OCI-LY1 (cell line): ENCODE data around the gene INKA1.
"Not testable (repeated sequence)": the region's sequence is repeated elsewhere in the genome, so short reads cannot be mapped to it uniquely, and the experiment has no call there.

Experiments
- H2AFZ ChIP-seq: fragments of 200-600 bp; sonication (generic), shearing (Covaris generic); 2 replicates; pipeline ENCODE4 v1.6.0; 2014; ENCODE audit warnings: antibody characterized with exemption, mild to moderate bottlenecking, low read length
- H3F3A ChIP-seq: fragments of 200-600 bp; sonication (generic), shearing (Covaris generic); 2 replicates; pipeline ENCODE4 v1.6.0; 2014; ENCODE audit warnings: mild to moderate bottlenecking, antibody characterized with exemption, low read length, moderate library complexity; ENCODE audit not compliant: insufficient read depth
- H3K27ac ChIP-seq: fragments of 200-600 bp; sonication (generic); 2 replicates; pipeline ENCODE4 v1.5.1; 2014; ENCODE audit warnings: low read length, mixed run types, mild to moderate bottlenecking, low read depth; ENCODE audit not compliant: poor library complexity, severe bottlenecking
- H3K27me3 ChIP-seq: fragments of 200-600 bp; sonication (generic); 2 replicates; pipeline ENCODE4 v1.6.0; 2014; ENCODE audit warnings: antibody characterized with exemption, mild to moderate bottlenecking, low read length, moderate library complexity; ENCODE audit not compliant: insufficient read depth
- H3K36me3 ChIP-seq: fragments of 200-600 bp; sonication (generic); 2 replicates; pipeline ENCODE4 v1.6.1; 2014; ENCODE audit warnings: mild to moderate bottlenecking, antibody characterized with exemption, low read length, moderate library complexity, mixed read lengths; ENCODE audit not compliant: insufficient read depth
- H3K4me1 ChIP-seq: fragments of 200-600 bp; sonication (generic); 2 replicates; pipeline ENCODE4 v1.5.1; 2014; ENCODE audit warnings: mild to moderate bottlenecking, low read length, moderate library complexity; ENCODE audit not compliant: insufficient read depth, severe bottlenecking
- H3K4me2 ChIP-seq: fragments of 200-600 bp; sonication (generic), shearing (Covaris generic); 2 replicates; pipeline ENCODE4 v1.6.1; 2014; ENCODE audit warnings: low read length
- H3K4me3 ChIP-seq: fragments of 200-600 bp; sonication (generic); 2 replicates; pipeline ENCODE4 v1.5.1; 2014; ENCODE audit warnings: low read length, low read depth, mild to moderate bottlenecking, mixed read lengths; ENCODE audit not compliant: poor library complexity, severe bottlenecking
- H3K79me2 ChIP-seq: fragments of 200-600 bp; shearing (Covaris generic); 2 replicates; pipeline ENCODE4 v1.6.1; 2016; ENCODE audit warnings: mixed run types, low read length, mixed read lengths; ENCODE audit not compliant: insufficient read depth
- H3K9ac ChIP-seq: fragments of 200-600 bp; sonication (generic), shearing (Covaris generic); 2 replicates; pipeline ENCODE4 v1.6.1; 2014; ENCODE audit warnings: mild to moderate bottlenecking, low read length, mixed read lengths
- H3K9me2 ChIP-seq: fragments of 200-600 bp; sonication (generic), shearing (Covaris generic); 2 replicates; pipeline ENCODE4 v1.6.1; 2014; ENCODE audit warnings: low read depth, mild to moderate bottlenecking, low read length, mixed read lengths
- H3K9me3 ChIP-seq: fragments of 200-600 bp; shearing (Covaris generic); 2 replicates; pipeline ENCODE4 v1.6.1; 2014; ENCODE audit warnings: low read length, mixed read lengths
- H4K20me1 ChIP-seq: fragments of 200-600 bp; sonication (generic), shearing (Covaris generic); 2 replicates; pipeline ENCODE4 v1.6.0; 2016; ENCODE audit warnings: mild to moderate bottlenecking, low read length; ENCODE audit not compliant: insufficient read depth
- EZH2 ChIP-seq: fragments of 200-600 bp; sonication (generic), shearing (Covaris generic); IDR thresholded peaks from 2 replicates; pipeline ENCODE4 v1.8.0; 2017; ENCODE audit warnings: borderline replicate concordance, mixed run types, mild to moderate bottlenecking, antibody characterized with exemption, low read length, moderate library complexity, mixed read lengths
- TF ChIP-seq, protein P1 (sequence below): fragments of 200-600 bp; sonication (generic), shearing (Covaris generic); IDR thresholded peaks from 2 replicates; pipeline ENCODE4 v1.5.1; 2017; ENCODE audit warnings: mild to moderate bottlenecking, antibody characterized with exemption, low read length, moderate library complexity, mixed read lengths

INKA1 gene

DNA sequence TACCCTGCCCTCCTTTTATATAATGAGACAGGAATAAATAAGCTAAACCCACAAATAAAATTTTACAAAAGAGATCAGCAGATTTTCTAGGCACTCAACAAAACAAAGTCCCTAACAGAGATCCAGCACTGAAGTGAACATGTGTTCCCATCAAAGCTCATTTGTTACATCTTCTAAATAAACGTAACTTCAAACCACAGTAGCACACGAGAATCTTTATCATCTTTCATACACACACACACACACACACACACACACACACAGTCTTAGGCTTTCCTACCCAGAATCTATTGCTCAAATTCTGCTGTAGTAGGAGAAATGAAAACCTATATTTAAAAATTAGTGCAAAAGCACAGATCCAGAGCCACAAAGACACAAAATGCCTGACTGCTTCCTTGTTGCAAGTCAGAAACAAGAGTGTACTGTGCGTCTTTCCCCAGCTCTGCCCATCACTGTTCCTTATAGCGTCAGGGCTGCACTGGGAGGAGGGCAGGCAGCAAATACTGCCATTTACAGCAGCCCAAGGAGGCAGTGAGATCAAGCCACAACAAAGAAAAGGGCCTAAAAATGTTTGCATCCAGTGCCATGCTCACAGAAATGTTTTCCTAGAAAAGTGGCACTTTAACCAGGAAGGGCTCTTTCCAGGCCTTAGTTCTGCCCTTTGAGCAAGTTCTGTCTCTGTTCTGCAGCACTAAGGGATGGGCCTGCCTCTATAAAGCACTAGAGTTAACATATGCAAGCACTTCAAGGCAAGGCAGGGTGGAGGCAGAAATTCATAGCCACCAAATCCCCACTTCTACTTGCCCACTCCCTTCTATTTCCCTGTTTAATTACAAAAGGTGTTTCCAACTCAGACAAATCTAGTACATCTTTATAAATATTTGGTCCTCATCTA, 22.7 kb upstream of the INKA1 start:
- Histone ChIP-seq H3K36me3 (peaks cover 23% of the 10 kb centered on the region; the same call in 1 of the 2 replicates), H3K4me1 (peaks cover 14% of the 10 kb centered on the region), H3K4me3 (no peak overlapping the region), H3K9me2 (no peaks in the 10 kb centered on the region), H3K79me2 (peaks cover 20% of the 10 kb centered on the region), H3K9ac (no peak overlapping the region), H3K9me3 (no peaks in the 10 kb centered on the region), H2AFZ (no peak overlapping the region), H3K27ac (no peak overlapping the region), H3F3A (no peaks in the 10 kb centered on the region), H4K20me1 (no peaks in the 10 kb centered on the region), H3K4me2 (no peak overlapping the region), H3K27me3 (no peaks in the 10 kb centered on the region)
- TF ChIP-seq EZH2, result no peak
- TF ChIP-seq, protein P1, sequence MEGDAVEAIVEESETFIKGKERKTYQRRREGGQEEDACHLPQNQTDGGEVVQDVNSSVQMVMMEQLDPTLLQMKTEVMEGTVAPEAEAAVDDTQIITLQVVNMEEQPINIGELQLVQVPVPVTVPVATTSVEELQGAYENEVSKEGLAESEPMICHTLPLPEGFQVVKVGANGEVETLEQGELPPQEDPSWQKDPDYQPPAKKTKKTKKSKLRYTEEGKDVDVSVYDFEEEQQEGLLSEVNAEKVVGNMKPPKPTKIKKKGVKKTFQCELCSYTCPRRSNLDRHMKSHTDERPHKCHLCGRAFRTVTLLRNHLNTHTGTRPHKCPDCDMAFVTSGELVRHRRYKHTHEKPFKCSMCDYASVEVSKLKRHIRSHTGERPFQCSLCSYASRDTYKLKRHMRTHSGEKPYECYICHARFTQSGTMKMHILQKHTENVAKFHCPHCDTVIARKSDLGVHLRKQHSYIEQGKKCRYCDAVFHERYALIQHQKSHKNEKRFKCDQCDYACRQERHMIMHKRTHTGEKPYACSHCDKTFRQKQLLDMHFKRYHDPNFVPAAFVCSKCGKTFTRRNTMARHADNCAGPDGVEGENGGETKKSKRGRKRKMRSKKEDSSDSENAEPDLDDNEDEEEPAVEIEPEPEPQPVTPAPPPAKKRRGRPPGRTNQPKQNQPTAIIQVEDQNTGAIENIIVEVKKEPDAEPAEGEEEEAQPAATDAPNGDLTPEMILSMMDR, result no peak

GRCh38 chr3:49780975-49781365, 22.1 kb upstream of the INKA1 start:
- H3K4me2 ChIP-seq, H4K20me1 ChIP-seq, H3K27ac ChIP-seq, H3K4me3 ChIP-seq, H3F3A ChIP-seq, H3K27me3 ChIP-seq, H2AFZ ChIP-seq, H3K9ac ChIP-seq, H3K9me3 ChIP-seq, H3K9me2 ChIP-seq: not testable (repeated sequence)
- Histone ChIP-seq H3K79me2 (peaks cover 25% of the 10 kb centered on the region), H3K4me1 (peaks cover 18% of the 10 kb centered on the region), H3K36me3 (peaks cover 18% of the 10 kb centered on the region; the same call in 1 of the 2 replicates)

- no peaks in the 10 kb centered on the region for H4K20me1 ChIP-seq
- H3K4me2 ChIP-seq, result no peak overlapping the region
- no peak for TF ChIP-seq EZH2
- TF ChIP-seq, protein P1, result no peak
- no peak overlapping the region for H3K4me3 ChIP-seq
- H3K79me2 ChIP-seq, result peaks cover 25% of the 10 kb centered on the region
- H2AFZ ChIP-seq, result no peak overlapping the region
- peaks cover 18% of the 10 kb centered on the region for H3K4me1 ChIP-seq
- peaks cover 18% of the 10 kb centered on the region; the same call in 1 of the 2 replicates for H3K36me3 ChIP-seq
- H3K27ac ChIP-seq, result no peak overlapping the region
- no peaks in the 10 kb centered on the region for H3F3A ChIP-seq
- no peaks in the 10 kb centered on the region for H3K9me2 ChIP-seq
- no peaks in the 10 kb centered on the region for H3K9me3 ChIP-seq
- H3K27me3 ChIP-seq, result no peaks in the 10 kb centered on the region
- H3K9ac ChIP-seq, result no peak overlapping the region
These were observed 21.5 kb upstream of the INKA1 start for GRCh38 chr3:49781415-49782199.

DNA sequence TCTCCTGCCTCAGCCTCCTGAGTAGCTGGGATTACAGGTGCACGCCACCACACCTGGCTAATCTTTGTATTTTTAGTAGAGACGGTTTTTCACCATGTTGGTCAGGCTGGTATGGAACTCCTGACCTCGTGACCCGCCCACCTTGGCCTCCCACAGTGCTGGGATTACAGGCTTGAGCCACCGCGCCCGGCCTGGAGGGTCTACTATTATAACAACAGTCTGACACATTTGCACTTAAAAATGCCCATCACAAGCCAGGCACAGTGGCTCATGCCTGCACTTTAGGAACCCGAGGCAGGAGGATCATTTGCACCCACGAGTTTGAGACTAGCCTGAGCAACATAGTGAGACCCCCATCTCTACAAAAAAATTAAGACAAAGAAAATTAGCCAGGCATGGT, 20.8 kb upstream of the INKA1 start:
- H3K27ac ChIP-seq, H2AFZ ChIP-seq: not testable (repeated sequence)
- peaks cover 18% of the 10 kb centered on the region; the same call in 1 of the 2 replicates for H3K36me3 ChIP-seq

More for the DNA sequence above, 20.8 kb upstream of the INKA1 start:
- not testable (repeated sequence) for H3K9me3 ChIP-seq, H3K9ac ChIP-seq, H3K4me2 ChIP-seq, H3F3A ChIP-seq, H3K27me3 ChIP-seq, H3K9me2 ChIP-seq, H4K20me1 ChIP-seq, H3K4me3 ChIP-seq
- H3K4me1 ChIP-seq, result peaks cover 24% of the 10 kb centered on the region
- peaks cover 25% of the 10 kb centered on the region for H3K79me2 ChIP-seq
